ENCODE results near the gene IRX5. TPM values are rescaled to one million over a fixed set of nuclear protein-coding genes. Genes with fewer than 3 reads are reported as not detected.

The IRX5 gene
- total and polyA plus RNA-seq, 4 experiments from 2014 or later, result 0.10 TPM; not detected in 3

- Mint-ChIP-seq H3K27ac (peak overlapping the region in 1 of 7 donors; percentile 13), H3K9me3 (peaks cover 0 to 24% (median 12%) of the 10 kb centered on the region in 8 donors), H3K27me3 (peaks cover 51% of the 10 kb centered on the region in 2 donors), H3K36me3 (no peaks in the 10 kb centered on the region), H3K4me3 (peak overlapping the region in 1 of 8 donors; percentile 15), H3K4me1 (peaks cover 7 to 39% (median 23%) of the 10 kb centered on the region in 4 donors)
- Histone ChIP-seq H3K4me1 (ENCODE audit: insufficient read depth, low read length) (peaks cover 18% of the 10 kb centered on the region), H3K36me3 (ENCODE audit: insufficient read depth, low read length) (no peaks in the 10 kb centered on the region), H3K27ac (ENCODE audit: low read depth, low read length) (no peak overlapping the region), H3K27me3 (ENCODE audit: insufficient read depth, low read length) (peaks cover 55% of the 10 kb centered on the region), H3K4me3 (ENCODE audit: low read length in 2 of 2) (no peak overlapping the region), H3K9me3 (ENCODE audit: control insufficient read depth in 1 of 2, low read length in 2 of 2) (no peaks in the 10 kb centered on the region)
- ChIA-PET POLR2A (ENCODE audit: partially characterized antibody) (no interaction called here), CTCF (ENCODE audit: partially characterized antibody) (no interaction called here)
- DNase-seq, result no peak
- intact Hi-C loops (cut with micrococcal nuclease), result no loop called here
These were observed 4.8 kb downstream of the IRX5 start for GRCh38 chr16:54935266-54935968.

- POLR2A ChIA-PET (ENCODE audit: partially characterized antibody), result no interaction called here
- CTCF ChIA-PET (ENCODE audit: partially characterized antibody), result interaction anchor here (1.2 kb wide), 1 partner anchor 11 kb away, joined by 3 read pairs; no protein-coding TSS in a partner anchor
- H3K4me3 ChIP-seq (ENCODE audit: low read length in 2 of 2), result no peak overlapping the region
- intact Hi-C loops (cut with micrococcal nuclease), result no loop called here
- peaks cover 0 to 24% (median 12%) of the 10 kb centered on the region in 8 donors for H3K9me3 Mint-ChIP-seq
- H3K4me1 ChIP-seq (ENCODE audit: insufficient read depth, low read length), result peaks cover 13% of the 10 kb centered on the region
- peaks cover 7 to 38% (median 22%) of the 10 kb centered on the region in 4 donors for H3K4me1 Mint-ChIP-seq
- DNase-seq, result peak in 1 of 5 donors; percentile 11
- peaks cover 55% of the 10 kb centered on the region for H3K27me3 ChIP-seq (ENCODE audit: insufficient read depth, low read length)
- no peaks in the 10 kb centered on the region for H3K9me3 ChIP-seq (ENCODE audit: control insufficient read depth in 1 of 2, low read length in 2 of 2)
- H3K27me3 Mint-ChIP-seq, result peaks cover 57 to 59% of the 10 kb centered on the region in 2 donors
- H3K27ac Mint-ChIP-seq, result peak overlapping the region in 3 of 7 donors; percentile 57 to 87 (median 83)
- H3K27ac ChIP-seq (ENCODE audit: low read depth, low read length), result no peak overlapping the region
- H3K36me3 ChIP-seq (ENCODE audit: insufficient read depth, low read length), result no peaks in the 10 kb centered on the region
- H3K4me3 Mint-ChIP-seq, result peak overlapping the region in 6 of 8 donors; percentile 25 to 82 (median 70)
- H3K36me3 Mint-ChIP-seq, result no peaks in the 10 kb centered on the region
These were observed 5.7 kb downstream of the IRX5 start for GRCh38 chr16:54936201-54936978.

- Histone ChIP-seq H3K27me3 (ENCODE audit: insufficient read depth, low read length) (peaks cover 50% of the 10 kb centered on the region), H3K27ac (ENCODE audit: low read depth, low read length) (no peak overlapping the region), H3K36me3 (ENCODE audit: insufficient read depth, low read length) (no peaks in the 10 kb centered on the region), H3K9me3 (ENCODE audit: control insufficient read depth in 1 of 2, low read length in 2 of 2) (no peaks in the 10 kb centered on the region), H3K4me1 (ENCODE audit: insufficient read depth, low read length) (peaks cover 10% of the 10 kb centered on the region), H3K4me3 (ENCODE audit: low read length in 2 of 2) (peak overlapping the region in 1 of 2 donors; percentile 28)
- DNase-seq, result no peak
- H3K36me3 Mint-ChIP-seq, result no peaks in the 10 kb centered on the region
- peak overlapping the region in 7 of 8 donors; percentile 32 to 82 (median 71) for H3K4me3 Mint-ChIP-seq
- H3K27me3 Mint-ChIP-seq, result peaks cover 59 to 62% of the 10 kb centered on the region in 2 donors
- peak overlapping the region in 2 of 7 donors; percentile 12 to 87 for H3K27ac Mint-ChIP-seq
- peaks cover 0 to 24% (median 10%) of the 10 kb centered on the region in 8 donors for H3K9me3 Mint-ChIP-seq
- POLR2A ChIA-PET (ENCODE audit: partially characterized antibody), result no interaction called here
- CTCF ChIA-PET (ENCODE audit: partially characterized antibody), result interaction anchor here (1.2 kb wide), 1 partner anchor 10 kb away, joined by 3 read pairs; no protein-coding TSS in a partner anchor
- intact Hi-C loops (cut with micrococcal nuclease), result no loop called here
- H3K4me1 Mint-ChIP-seq, result peaks cover 7 to 33% (median 17%) of the 10 kb centered on the region in 4 donors
These were observed 6.5 kb downstream of the IRX5 start for GRCh38 chr16:54936979-54937670.

- Mint-ChIP-seq H3K36me3 (no peaks in the 10 kb centered on the region), H3K4me1 (peaks cover 4 to 33% (median 17%) of the 10 kb centered on the region in 4 donors), H3K9me3 (peaks cover 0 to 24% (median 10%) of the 10 kb centered on the region in 8 donors), H3K4me3 (peak overlapping the region; percentile 17 to 82 (median 64)), H3K27me3 (peaks cover 57 to 61% of the 10 kb centered on the region in 2 donors), H3K27ac (peak overlapping the region in 1 of 7 donors; percentile 87)
- ChIA-PET POLR2A (ENCODE audit: partially characterized antibody) (interaction anchor here (0.7 kb wide), 1 partner anchor 11 kb away, joined by 3 read pairs; no protein-coding TSS in a partner anchor), CTCF (ENCODE audit: partially characterized antibody) (no interaction called here)
- Histone ChIP-seq H3K4me3 (ENCODE audit: low read length in 2 of 2) (peak overlapping the region in 1 of 2 donors; percentile 28), H3K9me3 (ENCODE audit: control insufficient read depth in 1 of 2, low read length in 2 of 2) (no peaks in the 10 kb centered on the region), H3K27me3 (ENCODE audit: insufficient read depth, low read length) (peaks cover 44% of the 10 kb centered on the region), H3K27ac (ENCODE audit: low read depth, low read length) (no peak overlapping the region), H3K4me1 (ENCODE audit: insufficient read depth, low read length) (peaks cover 10% of the 10 kb centered on the region), H3K36me3 (ENCODE audit: insufficient read depth, low read length) (no peaks in the 10 kb centered on the region)
- no peak for DNase-seq
- intact Hi-C loops (cut with micrococcal nuclease), result no loop called here
These were observed 7.1 kb downstream of the IRX5 start for GRCh38 chr16:54937671-54938211.

GRCh38 chr16:54938212-54939028, 7.8 kb downstream of the IRX5 start:
- no peaks in the 10 kb centered on the region for H3K36me3 Mint-ChIP-seq
- ChIA-PET CTCF (ENCODE audit: partially characterized antibody) (no interaction called here), POLR2A (ENCODE audit: partially characterized antibody) (interaction anchor here (0.7 kb wide), 1 partner anchor 12 kb away, joined by 3 read pairs; no protein-coding TSS in a partner anchor)
- no peak for DNase-seq
- intact Hi-C loops (cut with micrococcal nuclease), result no loop called here
- Histone ChIP-seq H3K27ac (ENCODE audit: low read depth, low read length) (no peak overlapping the region), H3K4me3 (ENCODE audit: low read length in 2 of 2) (no peak overlapping the region), H3K9me3 (ENCODE audit: control insufficient read depth in 1 of 2, low read length in 2 of 2) (no peaks in the 10 kb centered on the region), H3K4me1 (ENCODE audit: insufficient read depth, low read length) (peaks cover 10% of the 10 kb centered on the region), H3K36me3 (ENCODE audit: insufficient read depth, low read length) (no peaks in the 10 kb centered on the region), H3K27me3 (ENCODE audit: insufficient read depth, low read length) (peaks cover 44% of the 10 kb centered on the region)
- peak overlapping the region in 7 of 8 donors; percentile 21 to 73 (median 61) for H3K4me3 Mint-ChIP-seq
- peaks cover 57 to 62% of the 10 kb centered on the region in 2 donors for H3K27me3 Mint-ChIP-seq
- peaks cover 4 to 33% (median 17%) of the 10 kb centered on the region in 4 donors for H3K4me1 Mint-ChIP-seq
- H3K9me3 Mint-ChIP-seq, result peaks cover 0 to 24% (median 10%) of the 10 kb centered on the region in 8 donors
- peak overlapping the region in 1 of 7 donors; percentile 81 for H3K27ac Mint-ChIP-seq

GRCh38 chr16:54939029-54939346, 8.3 kb downstream of the IRX5 start:
- CTCF ChIA-PET (ENCODE audit: partially characterized antibody), result no interaction called here
- peaks cover 4 to 29% (median 16%) of the 10 kb centered on the region in 4 donors for H3K4me1 Mint-ChIP-seq
- POLR2A ChIA-PET (ENCODE audit: partially characterized antibody), result no interaction called here
- H3K36me3 Mint-ChIP-seq, result no peaks in the 10 kb centered on the region
- Histone ChIP-seq H3K9me3 (ENCODE audit: control insufficient read depth in 1 of 2, low read length in 2 of 2) (no peaks in the 10 kb centered on the region), H3K4me3 (ENCODE audit: low read length in 2 of 2) (no peak overlapping the region), H3K4me1 (ENCODE audit: insufficient read depth, low read length) (peaks cover 10% of the 10 kb centered on the region), H3K36me3 (ENCODE audit: insufficient read depth, low read length) (no peaks in the 10 kb centered on the region), H3K27me3 (ENCODE audit: insufficient read depth, low read length) (peaks cover 44% of the 10 kb centered on the region), H3K27ac (ENCODE audit: low read depth, low read length) (no peak overlapping the region)
- H3K27me3 Mint-ChIP-seq, result peaks cover 54 to 64% of the 10 kb centered on the region in 2 donors
- no peak for DNase-seq
- intact Hi-C loops (cut with micrococcal nuclease), result no loop called here
- H3K4me3 Mint-ChIP-seq, result peak overlapping the region in 3 of 8 donors; percentile 15 to 41 (median 21)
- H3K27ac Mint-ChIP-seq, result peak overlapping the region in 1 of 7 donors; percentile 81
- H3K9me3 Mint-ChIP-seq, result peaks cover 0 to 20% (median 6%) of the 10 kb centered on the region in 8 donors
